ENCODE results near the gene WDR90. TPM values are rescaled to one million over a fixed set of nuclear protein-coding genes. Genes with fewer than 3 reads are reported as not detected.

WDR90 gene
- total and polyA plus RNA-seq, 2 experiments from 2014 or later = 26.5 to 32.3 TPM

DNA sequence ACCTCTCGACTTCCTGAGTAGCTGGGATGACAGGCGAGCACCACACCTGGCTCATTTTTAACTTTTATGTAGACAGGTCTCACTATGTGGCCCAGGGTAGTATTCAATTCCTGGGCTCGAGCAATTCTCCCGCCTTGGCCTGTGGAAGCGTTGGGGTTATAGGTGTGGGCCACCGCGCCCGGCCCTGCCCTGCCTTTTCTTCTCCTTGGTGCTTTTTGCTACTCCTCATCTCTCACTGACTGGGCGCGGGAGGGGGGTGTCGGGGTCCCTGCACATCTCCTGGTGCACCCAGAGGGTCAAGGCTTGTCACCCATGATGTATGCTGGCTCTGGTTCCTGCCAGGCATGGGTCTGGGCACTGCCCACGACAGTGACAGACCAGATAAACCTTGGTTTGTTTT is 4.6 kb upstream of the WDR90 start:
- Histone ChIP-seq H3K27me3 (no peaks in the 10 kb centered on the region), H3K36me3 (no peaks in the 10 kb centered on the region), H3K27ac (no peak overlapping the region), H3K9me3 (ENCODE audit: low read depth) (no peaks in the 10 kb centered on the region), H3K4me1 (ENCODE audit: low read depth) (peaks cover 12% of the 10 kb centered on the region), H3K4me3 (no peak overlapping the region)
- TF ChIP-seq, protein P1, sequence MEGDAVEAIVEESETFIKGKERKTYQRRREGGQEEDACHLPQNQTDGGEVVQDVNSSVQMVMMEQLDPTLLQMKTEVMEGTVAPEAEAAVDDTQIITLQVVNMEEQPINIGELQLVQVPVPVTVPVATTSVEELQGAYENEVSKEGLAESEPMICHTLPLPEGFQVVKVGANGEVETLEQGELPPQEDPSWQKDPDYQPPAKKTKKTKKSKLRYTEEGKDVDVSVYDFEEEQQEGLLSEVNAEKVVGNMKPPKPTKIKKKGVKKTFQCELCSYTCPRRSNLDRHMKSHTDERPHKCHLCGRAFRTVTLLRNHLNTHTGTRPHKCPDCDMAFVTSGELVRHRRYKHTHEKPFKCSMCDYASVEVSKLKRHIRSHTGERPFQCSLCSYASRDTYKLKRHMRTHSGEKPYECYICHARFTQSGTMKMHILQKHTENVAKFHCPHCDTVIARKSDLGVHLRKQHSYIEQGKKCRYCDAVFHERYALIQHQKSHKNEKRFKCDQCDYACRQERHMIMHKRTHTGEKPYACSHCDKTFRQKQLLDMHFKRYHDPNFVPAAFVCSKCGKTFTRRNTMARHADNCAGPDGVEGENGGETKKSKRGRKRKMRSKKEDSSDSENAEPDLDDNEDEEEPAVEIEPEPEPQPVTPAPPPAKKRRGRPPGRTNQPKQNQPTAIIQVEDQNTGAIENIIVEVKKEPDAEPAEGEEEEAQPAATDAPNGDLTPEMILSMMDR (IDR thresholded peaks at IDR 0.05; ENCODE audit: low read depth, low read length) = no peak
- DNase-seq (ENCODE audit: low read depth in 1 of 2, low spot score in 1 of 2) = no peak

DNA sequence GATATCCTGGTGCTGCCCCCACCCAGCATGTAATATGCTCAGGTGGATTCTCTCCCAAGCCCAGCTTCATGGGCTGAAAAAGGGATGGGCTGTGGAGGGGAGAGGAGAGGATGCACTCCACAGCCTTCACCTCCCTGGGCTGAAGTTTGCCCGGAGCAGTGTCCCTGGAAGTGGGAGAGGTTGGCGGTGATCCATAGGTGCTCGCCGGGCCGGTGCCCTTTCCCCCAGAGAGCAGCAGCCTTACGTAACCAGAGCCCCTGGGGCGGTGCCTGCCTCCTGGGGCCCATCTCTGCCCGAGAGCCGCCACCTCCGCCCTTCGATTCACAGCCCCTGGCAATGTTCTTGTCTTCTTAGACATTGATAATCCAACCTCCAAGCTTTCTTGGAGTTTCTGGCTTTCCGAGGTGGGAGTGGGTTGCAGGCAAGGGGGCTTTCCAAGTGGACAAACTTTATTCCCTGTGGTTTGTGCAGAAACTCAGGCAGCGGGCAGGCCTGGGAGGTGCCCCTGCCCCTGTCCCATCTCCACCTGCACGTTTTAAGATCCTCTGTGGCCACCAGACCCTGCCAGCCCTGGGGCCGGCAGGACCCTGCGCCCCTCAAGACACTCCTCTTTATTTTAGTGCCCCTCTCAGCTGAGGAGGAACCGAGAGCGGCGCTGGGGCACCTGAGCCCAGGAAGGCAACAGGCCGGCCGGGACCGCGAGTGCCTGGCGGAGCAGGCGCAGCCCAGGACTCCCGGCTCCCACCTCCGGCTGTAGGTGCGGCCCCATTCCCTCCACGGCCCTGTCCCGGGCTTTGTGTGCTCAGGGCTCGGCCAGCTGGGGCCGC is 3.1 kb upstream of the WDR90 start:
- Histone ChIP-seq H3K9me3 (ENCODE audit: low read depth) (no peaks in the 10 kb centered on the region), H3K27ac (no peak overlapping the region), H3K36me3 (no peaks in the 10 kb centered on the region), H3K4me1 (ENCODE audit: low read depth) (peaks cover 17% of the 10 kb centered on the region), H3K27me3 (no peaks in the 10 kb centered on the region), H3K4me3 (no peak overlapping the region)
- no peak for DNase-seq (ENCODE audit: low read depth in 1 of 2, low spot score in 1 of 2)
- TF ChIP-seq, protein P1 (IDR thresholded peaks at IDR 0.05; ENCODE audit: low read depth, low read length) = no peak

DNA sequence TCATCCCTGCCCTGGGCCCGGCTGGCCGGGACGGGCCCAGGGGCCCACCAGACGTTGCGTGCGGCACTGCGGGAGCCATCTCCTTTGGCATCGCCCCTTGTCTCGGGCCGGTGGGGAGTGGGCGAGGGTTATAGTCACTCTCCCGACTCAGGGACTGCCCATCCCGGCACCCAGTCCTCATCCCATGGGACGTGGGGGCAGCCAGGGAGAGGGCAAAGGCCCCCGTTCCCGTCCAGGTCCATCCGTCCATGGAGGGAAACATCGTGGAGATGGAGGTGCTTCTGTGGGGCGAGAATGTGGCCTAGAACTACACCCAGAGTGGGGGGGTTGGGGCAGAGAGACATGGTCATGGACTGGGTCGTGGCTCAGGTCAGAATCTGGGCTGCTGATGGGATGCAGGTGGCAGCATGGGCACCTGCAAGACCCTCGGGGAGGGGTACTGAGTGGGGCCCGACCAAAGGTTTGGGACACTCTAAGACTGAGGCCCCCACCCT is 2.4 kb upstream of the WDR90 start:
- Histone ChIP-seq H3K36me3 (no peaks in the 10 kb centered on the region), H3K27me3 (no peaks in the 10 kb centered on the region), H3K27ac (no peak overlapping the region), H3K4me1 (ENCODE audit: low read depth) (peaks cover 17% of the 10 kb centered on the region), H3K9me3 (ENCODE audit: low read depth) (no peaks in the 10 kb centered on the region), H3K4me3 (no peak overlapping the region)
- TF ChIP-seq, protein P1 (IDR thresholded peaks at IDR 0.05; ENCODE audit: low read depth, low read length) = no peak
- no peak for DNase-seq (ENCODE audit: low read depth in 1 of 2, low spot score in 1 of 2)

DNA sequence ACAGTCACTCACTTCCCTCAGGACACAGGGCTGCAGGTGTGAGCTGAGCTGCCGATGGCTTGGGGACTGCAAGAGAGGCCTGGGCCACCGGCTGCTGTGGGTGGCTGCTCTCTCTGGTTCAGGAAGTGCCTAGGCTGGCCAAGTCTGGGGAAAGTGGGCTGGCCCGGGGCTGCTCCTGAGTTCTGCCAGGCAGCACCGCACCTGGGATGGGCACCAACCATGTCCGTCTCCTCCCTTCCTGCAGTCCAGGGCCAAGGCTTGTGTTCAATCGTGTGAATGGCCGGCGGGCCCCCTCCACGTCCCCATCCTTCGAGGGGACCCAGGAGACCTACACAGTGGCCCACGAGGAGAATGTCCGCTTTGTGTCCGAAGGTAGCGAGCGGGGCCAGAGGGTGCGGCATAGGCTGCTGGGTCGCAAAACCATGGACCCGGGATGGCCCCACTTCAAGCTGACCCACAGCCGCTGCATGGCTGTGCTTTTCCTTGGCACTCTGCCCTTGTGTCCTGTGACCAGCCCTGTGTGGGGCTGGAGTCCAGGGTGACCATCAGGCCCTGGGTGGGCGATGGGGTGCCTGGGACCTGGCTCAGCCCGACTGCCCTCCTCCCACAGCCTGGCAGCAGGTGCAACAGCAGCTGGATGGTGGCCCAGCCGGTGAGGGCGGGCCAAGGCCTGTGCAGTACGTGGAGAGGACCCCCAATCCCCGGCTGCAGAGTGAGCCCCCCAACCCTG is 1.8 kb upstream of the WDR90 start:
- H3K4me1 ChIP-seq (ENCODE audit: low read depth) = peaks cover 17% of the 10 kb centered on the region
- no peaks in the 10 kb centered on the region for H3K36me3 ChIP-seq
- TF ChIP-seq, protein P1 (IDR thresholded peaks at IDR 0.05; ENCODE audit: low read depth, low read length) = no peak
- H3K9me3 ChIP-seq (ENCODE audit: low read depth) = no peaks in the 10 kb centered on the region
- DNase-seq (ENCODE audit: low read depth in 1 of 2, low spot score in 1 of 2) = no peak
- H3K27ac ChIP-seq = peak overlapping the region; percentile 16
- no peak overlapping the region for H3K4me3 ChIP-seq
- H3K27me3 ChIP-seq = no peaks in the 10 kb centered on the region

DNA sequence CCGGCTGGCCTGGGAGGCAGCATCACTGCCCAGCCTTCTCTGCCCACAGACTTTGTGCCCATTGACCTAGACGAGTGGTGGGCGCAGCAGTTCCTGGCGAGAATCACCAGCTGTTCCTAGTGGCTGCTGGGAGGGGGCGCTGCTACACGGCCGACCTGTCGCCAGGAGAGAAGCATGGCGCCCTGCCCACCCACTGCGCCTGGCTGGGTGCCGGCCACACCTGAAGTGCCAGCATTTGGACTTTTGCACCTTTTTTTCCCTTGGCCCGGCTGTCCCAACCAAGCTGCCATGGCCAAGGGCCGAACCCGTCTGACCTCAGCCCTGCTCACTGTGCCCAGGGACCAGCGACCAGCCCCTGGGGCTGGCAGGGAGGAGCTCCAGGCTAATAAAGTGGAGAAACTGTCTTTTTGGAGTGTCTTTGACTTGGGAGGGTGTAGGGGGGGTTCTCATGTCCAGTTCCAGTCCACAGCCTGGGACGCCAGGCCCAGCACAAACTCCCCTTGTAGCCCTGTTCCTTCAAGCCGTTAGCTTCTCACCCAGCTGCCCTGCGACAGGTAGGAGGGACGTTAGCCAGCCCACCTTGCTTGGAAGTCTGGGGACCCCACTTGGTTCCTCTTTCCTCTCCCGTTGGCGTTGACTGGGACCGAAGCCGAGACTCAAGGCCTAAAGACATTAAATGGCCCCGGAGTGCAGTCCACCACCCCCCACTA is 939 bp upstream of the WDR90 start:
- Histone ChIP-seq H3K27me3 (no peaks in the 10 kb centered on the region), H3K4me3 (peak overlapping the region; percentile 66), H3K4me1 (ENCODE audit: low read depth) (peaks cover 12% of the 10 kb centered on the region), H3K9me3 (ENCODE audit: low read depth) (no peaks in the 10 kb centered on the region), H3K27ac (peak overlapping the region; percentile 85), H3K36me3 (no peaks in the 10 kb centered on the region)
- DNase-seq (ENCODE audit: low read depth in 1 of 2, low spot score in 1 of 2) = peak; percentile 31 to 37
- TF ChIP-seq, protein P1 (IDR thresholded peaks at IDR 0.05; ENCODE audit: low read depth, low read length) = peak; percentile 42

All from cardiac muscle cell (in vitro differentiated cells and primary cell).